ENCODE measurements around the gene FYB1. TPM values are rescaled to one million over a fixed set of nuclear protein-coding genes. Genes with fewer than 3 reads are reported as not detected.

FYB1 gene
- polyA plus RNA-seq, 3 donors = 75.3 to 141 (median 118) TPM

DNA sequence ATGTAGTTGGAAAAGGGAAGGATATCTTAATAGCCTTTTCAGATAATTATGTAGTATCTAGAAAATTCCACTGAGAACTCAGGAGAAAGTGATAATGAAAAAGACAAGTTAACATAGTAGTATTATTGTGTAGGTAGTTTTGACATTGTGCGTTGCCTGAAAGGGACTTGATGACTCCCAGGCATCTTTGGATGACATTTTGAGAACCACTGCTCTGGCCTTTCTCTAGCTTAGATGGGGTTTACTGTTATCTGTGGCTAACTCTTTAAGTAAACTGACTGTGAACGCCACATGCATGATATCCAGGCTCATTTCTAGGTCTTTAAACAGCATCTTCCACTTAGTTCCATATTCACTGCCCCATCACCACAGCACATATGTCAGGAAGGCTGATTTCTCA is 14.4 kb upstream of the FYB1 start:
- H3K4me3 ChIP-seq (replicated peaks in 1 of 3; ENCODE audit: low read depth in 2 of 3, low read length in 3 of 3) = no peak overlapping the region
- no peak overlapping the region for H3K4me3 Mint-ChIP-seq
- peaks cover 16% of the 10 kb centered on the region for H4K20me1 ChIP-seq (ENCODE audit: insufficient read depth, low read length)
- no peak overlapping the region for H3K27ac ChIP-seq (ENCODE audit: low read depth in 1 of 2, low read length in 2 of 2)
- no peak overlapping the region for H2AFZ ChIP-seq (ENCODE audit: insufficient read depth, low read depth, low read length, poor library complexity, severe bottlenecking)
- no peak overlapping the region for H3K27ac Mint-ChIP-seq
- H3K36me3 Mint-ChIP-seq = peaks cover 12 to 13% of the 10 kb centered on the region in 2 donors
- peaks cover 29% of the 10 kb centered on the region for H3K79me2 ChIP-seq (ENCODE audit: insufficient read depth, low read length)
- intact Hi-C loops (cut with micrococcal nuclease) = no loop called here
- H3K27me3 ChIP-seq (ENCODE audit: control insufficient read depth in 2 of 2, insufficient read depth in 2 of 2, low read length in 2 of 2) = no peaks in the 10 kb centered on the region
- WGBS (ENCODE audit: insufficient coverage) = 100% methylated on average over 1 of the region's 2 CpGs
- TF ChIP-seq, protein P1, sequence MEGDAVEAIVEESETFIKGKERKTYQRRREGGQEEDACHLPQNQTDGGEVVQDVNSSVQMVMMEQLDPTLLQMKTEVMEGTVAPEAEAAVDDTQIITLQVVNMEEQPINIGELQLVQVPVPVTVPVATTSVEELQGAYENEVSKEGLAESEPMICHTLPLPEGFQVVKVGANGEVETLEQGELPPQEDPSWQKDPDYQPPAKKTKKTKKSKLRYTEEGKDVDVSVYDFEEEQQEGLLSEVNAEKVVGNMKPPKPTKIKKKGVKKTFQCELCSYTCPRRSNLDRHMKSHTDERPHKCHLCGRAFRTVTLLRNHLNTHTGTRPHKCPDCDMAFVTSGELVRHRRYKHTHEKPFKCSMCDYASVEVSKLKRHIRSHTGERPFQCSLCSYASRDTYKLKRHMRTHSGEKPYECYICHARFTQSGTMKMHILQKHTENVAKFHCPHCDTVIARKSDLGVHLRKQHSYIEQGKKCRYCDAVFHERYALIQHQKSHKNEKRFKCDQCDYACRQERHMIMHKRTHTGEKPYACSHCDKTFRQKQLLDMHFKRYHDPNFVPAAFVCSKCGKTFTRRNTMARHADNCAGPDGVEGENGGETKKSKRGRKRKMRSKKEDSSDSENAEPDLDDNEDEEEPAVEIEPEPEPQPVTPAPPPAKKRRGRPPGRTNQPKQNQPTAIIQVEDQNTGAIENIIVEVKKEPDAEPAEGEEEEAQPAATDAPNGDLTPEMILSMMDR (IDR thresholded peaks at IDR 0.05) = no peak
- DNase-seq = no peak
- no peak overlapping the region for H3K4me2 ChIP-seq (replicated peaks; ENCODE audit: extremely low read depth, low read length, poor library complexity, severe bottlenecking)
- H3K4me1 Mint-ChIP-seq = peaks cover 35% of the 10 kb centered on the region
- H3K9me3 Mint-ChIP-seq = peaks cover 0 to 2% (median 0%) of the 10 kb centered on the region in 7 donors
- H3K36me3 ChIP-seq (replicated peaks in 1 of 2; ENCODE audit: control insufficient read depth in 1 of 2, insufficient read depth in 2 of 2, low read length in 2 of 2) = peaks cover 7 to 14% of the 10 kb centered on the region in 2 donors
- H3K27me3 Mint-ChIP-seq (ENCODE audit: low read depth in 3 of 3) = peaks cover 0 to 2% (median 0%) of the 10 kb centered on the region in 3 donors
- peaks cover 30 to 36% of the 10 kb centered on the region in 2 donors for H3K4me1 ChIP-seq (ENCODE audit: control insufficient read depth in 1 of 2, insufficient read depth in 2 of 2, low read length in 2 of 2)
- no peak overlapping the region for H3K9ac ChIP-seq (ENCODE audit: insufficient read depth, low read length, poor library complexity, severe bottlenecking)
- no peaks in the 10 kb centered on the region for H3K9me3 ChIP-seq (replicated peaks in 1 of 2; ENCODE audit: control insufficient read depth in 1 of 2, insufficient read depth in 1 of 2, low read length in 2 of 2)

DNA sequence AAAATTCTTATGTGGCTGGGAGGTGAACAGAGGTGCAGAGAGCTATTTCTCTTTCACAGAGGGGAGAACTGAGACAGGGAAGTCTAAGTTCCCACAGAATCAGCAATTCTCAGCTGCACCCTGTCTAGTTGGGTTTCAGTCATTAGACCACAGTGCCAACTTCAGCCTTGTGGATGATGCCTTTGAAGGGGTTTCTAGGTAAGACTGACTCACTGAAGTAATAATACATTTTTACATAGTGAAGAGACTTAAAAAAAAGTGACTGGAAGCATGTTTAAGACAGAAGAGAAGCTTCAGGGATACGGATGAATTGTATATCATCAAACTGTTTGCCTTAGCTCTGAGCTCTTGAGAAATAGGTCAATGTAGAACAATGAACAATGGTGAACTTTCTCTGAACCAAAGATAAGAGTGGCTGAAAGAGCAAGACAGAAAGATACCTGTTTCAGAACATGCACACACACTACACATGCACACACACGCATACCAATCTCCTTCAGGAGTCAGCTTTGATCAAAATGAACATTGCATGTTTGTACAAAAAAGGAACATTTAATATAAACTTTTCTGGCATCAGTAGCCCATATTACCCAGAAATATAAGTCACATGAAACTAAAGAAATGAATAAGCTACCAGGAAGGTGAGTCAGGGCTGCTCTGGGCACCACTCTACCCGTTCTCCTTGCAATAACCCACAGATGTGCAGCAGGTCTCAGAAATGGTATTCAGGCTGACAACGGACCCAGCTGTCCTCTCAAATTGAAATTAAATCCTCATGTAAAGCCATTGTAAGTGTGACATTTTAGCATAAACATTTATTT is 12.6 kb upstream of the FYB1 start:
- no peak for DNase-seq
- peaks cover 38% of the 10 kb centered on the region in 2 donors for H3K4me1 ChIP-seq (ENCODE audit: control insufficient read depth in 1 of 2, insufficient read depth in 2 of 2, low read length in 2 of 2)
- TF ChIP-seq, protein P1 (IDR thresholded peaks at IDR 0.05) = no peak
- Mint-ChIP-seq H3K27me3 (ENCODE audit: low read depth in 3 of 3) (peaks cover 0 to 2% (median 0%) of the 10 kb centered on the region in 3 donors), H3K27ac (peak overlapping the region in 5 of 7 donors; percentile 3 to 72 (median 24)), H3K36me3 (peaks cover 8 to 9% of the 10 kb centered on the region in 2 donors), H3K4me1 (peaks cover 40% of the 10 kb centered on the region), H3K9me3 (peaks cover 0 to 2% (median 0%) of the 10 kb centered on the region in 7 donors), H3K4me3 (no peak overlapping the region)
- no peak overlapping the region for H2AFZ ChIP-seq (ENCODE audit: insufficient read depth, low read depth, low read length, poor library complexity, severe bottlenecking)
- peaks cover 6% of the 10 kb centered on the region for H4K20me1 ChIP-seq (ENCODE audit: insufficient read depth, low read length)
- H3K9me3 ChIP-seq (replicated peaks in 1 of 2; ENCODE audit: control insufficient read depth in 1 of 2, insufficient read depth in 1 of 2, low read length in 2 of 2) = no peaks in the 10 kb centered on the region
- H3K9ac ChIP-seq (ENCODE audit: insufficient read depth, low read length, poor library complexity, severe bottlenecking) = no peak overlapping the region
- H3K4me3 ChIP-seq (replicated peaks in 1 of 3; ENCODE audit: low read depth in 2 of 3, low read length in 3 of 3) = no peak overlapping the region
- no peak overlapping the region for H3K4me2 ChIP-seq (replicated peaks; ENCODE audit: extremely low read depth, low read length, poor library complexity, severe bottlenecking)
- intact Hi-C loops (cut with micrococcal nuclease) = no loop called here
- peak overlapping the region in 1 of 2 donors; percentile 63 for H3K27ac ChIP-seq (ENCODE audit: low read depth in 1 of 2, low read length in 2 of 2)
- peaks cover 6 to 10% of the 10 kb centered on the region in 2 donors for H3K36me3 ChIP-seq (replicated peaks in 1 of 2; ENCODE audit: control insufficient read depth in 1 of 2, insufficient read depth in 2 of 2, low read length in 2 of 2)
- peaks cover 32% of the 10 kb centered on the region for H3K79me2 ChIP-seq (ENCODE audit: insufficient read depth, low read length)
- 100% methylated on average over 1 of the region's 4 CpGs for WGBS (ENCODE audit: insufficient coverage)
- no peaks in the 10 kb centered on the region for H3K27me3 ChIP-seq (ENCODE audit: control insufficient read depth in 2 of 2, insufficient read depth in 2 of 2, low read length in 2 of 2)

Data from CD14-positive monocyte (primary cell).